PC-3 (cell line): ENCODE results near the gene SNX20.

Experiments used
- CTCF ChIP-seq: fragments of 300-600 bp; sonication (generic); conservative IDR thresholded peaks from 2 replicates; pipeline ENCODE4 v1.5.1; 2017; ENCODE audit warnings: antibody characterized with exemption, low read depth, mild to moderate bottlenecking, low read length
- EZH2 ChIP-seq: fragments of 300-600 bp; sonication (generic); IDR thresholded peaks from one replicate; pipeline ENCODE4 v1.6.1; 2017; ENCODE audit warnings: antibody characterized with exemption, mild to moderate bottlenecking, low read length; ENCODE audit not compliant: unreplicated experiment
- EZH2phosphoT487 ChIP-seq: fragments of 300-600 bp; sonication (generic); IDR thresholded peaks from 2 replicates; pipeline ENCODE4 v1.6.1; 2018; ENCODE audit warnings: mild to moderate bottlenecking, antibody characterized with exemption, low read length, borderline replicate concordance

DNA sequence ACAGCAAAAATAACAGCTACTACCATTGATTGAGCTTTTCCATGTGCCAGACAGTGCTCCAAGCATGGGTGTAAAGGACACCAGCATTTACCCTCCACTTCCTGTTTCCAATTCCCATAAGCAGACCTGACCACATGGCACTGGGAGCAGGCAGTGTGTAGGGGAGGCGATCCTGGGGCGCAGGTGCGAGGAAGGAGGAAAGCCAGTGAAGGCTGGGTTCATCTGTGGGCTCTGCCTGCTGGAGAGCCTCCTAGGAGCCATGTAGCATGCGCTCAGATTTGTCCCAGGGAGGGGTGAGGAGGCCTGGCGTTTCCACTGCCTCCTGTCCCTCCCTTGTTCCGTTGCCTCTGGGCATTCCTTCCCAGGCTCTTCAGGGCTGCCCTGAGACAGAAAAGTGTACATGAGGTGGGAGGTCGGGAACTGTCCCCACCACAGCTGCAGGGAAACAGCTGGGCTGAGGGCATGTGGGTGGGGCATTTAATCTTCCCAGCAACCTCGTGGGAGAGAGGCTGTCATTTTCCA lies 56.6 kb downstream of the SNX20 start:
- TF ChIP-seq EZH2 (no peak), CTCF (no peak), EZH2phosphoT487 (no peak)
